GM19240 (cell line): Measurements from ENCODE around the gene ADD2.
"Not testable (repeated sequence)": the region's sequence is repeated elsewhere in the genome, so short reads cannot be mapped to it uniquely, and the experiment has no call there.

Source experiments
- DNase-seq: peaks from one replicate; pipeline ENCODE4 v3.0.0; 2011; ENCODE audit warnings: low spot score; ENCODE audit not compliant: insufficient read length

Gene ADD2

GRCh38 chr2:70643715-70644114 lies 124.3 kb downstream of the ADD2 start:
- DNase-seq: no peak

GRCh38 chr2:70641263-70641784 lies 126.7 kb downstream of the ADD2 start:
- no peak for DNase-seq

- no peak for DNase-seq
These were observed 128.1 kb downstream of the ADD2 start for GRCh38 chr2:70639841-70640436.

DNA sequence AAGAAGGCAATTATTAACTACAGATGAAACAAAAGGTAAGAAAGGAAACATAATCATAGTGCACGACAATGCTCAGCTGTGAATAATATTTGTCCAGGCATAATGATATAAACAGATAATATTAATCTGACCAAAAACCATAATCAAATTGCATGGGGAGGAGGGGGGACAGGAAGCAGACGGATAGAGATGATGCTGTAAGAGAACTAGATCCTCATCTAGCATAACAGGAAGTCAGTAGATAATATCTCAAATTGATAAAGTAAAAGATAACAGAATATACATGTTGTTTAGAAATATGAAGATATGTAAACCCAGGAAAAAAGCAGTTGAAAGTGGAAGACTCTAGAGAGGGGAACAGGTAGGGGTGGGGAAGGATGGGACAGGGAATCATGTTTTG lies 129.4 kb downstream of the ADD2 start:
- DNase-seq: no peak

- DNase-seq: no peak
These were observed 134.5 kb downstream of the ADD2 start for GRCh38 chr2:70633508-70633907.

DNA sequence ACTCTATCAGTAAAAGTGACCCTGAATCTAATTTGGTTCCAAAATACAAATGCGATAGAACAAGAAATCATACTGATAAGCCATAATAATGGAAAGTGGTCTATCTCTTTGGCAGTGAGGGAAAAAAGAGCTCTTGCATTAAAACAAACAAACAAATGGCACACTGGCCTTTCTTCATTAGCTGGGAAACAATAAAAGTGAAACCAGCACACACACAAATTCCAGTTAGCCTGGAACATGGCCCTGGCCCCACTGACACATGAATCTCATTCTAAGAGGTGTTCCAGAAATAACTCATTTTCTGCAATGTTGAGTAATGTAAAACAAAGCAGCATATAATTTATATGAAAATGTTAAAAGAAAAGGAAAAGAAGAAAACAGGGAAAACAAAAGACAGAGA lies 135.0 kb downstream of the ADD2 start:
- DNase-seq: no peak

DNA sequence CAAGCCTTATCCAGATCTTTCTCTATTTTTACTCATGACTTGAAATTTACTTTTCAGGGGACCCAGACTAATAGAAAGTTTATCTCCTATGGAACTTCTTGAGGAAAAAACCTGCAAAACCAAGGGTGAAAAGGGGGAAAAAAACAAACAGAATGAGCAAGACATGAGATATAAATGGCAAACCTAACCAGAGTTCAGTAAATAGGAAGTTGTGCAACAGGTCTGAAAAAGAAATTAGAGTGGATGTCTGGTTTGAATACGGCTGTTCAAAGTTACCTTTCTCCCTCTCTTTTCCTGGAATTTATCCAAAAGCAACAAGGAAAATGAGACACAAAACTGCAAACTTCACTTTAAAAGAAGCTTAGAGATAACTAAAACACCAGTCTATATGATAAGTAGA lies 135.6 kb downstream of the ADD2 start:
- DNase-seq: no peak

GRCh38 chr2:70630761-70631160 lies 137.2 kb downstream of the ADD2 start:
- no peak for DNase-seq

DNA sequence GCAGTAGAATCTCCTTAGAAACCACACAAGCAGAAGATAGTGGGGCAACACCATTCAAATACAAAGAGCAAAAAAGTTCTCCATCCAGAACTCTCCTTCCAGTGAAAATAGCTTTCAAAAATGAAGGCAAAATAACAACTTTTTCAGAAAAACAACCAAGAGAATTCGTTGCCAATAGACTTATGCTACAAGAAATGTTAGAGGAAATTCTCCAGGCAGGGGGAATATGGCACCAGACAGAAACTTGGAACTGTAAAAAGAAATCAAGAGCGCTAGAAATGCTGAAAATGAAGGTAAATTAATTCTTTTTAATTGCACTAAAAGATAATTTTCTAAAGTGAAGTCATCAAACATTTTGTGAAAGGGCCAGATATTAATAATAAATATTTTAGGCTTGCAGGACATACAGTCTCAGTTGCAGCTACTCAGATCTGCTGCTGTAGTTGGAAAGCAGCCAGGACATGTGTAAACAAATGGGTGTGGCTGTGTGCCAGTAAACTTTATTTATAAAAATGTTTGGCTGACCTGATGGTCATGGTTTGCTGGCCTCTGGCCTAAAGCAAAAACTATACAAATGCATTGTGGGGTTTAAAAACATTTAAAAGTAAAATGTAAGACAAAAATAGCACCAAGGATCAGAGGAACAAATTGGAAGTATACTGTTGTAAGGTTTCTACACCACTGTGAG lies 140.6 kb downstream of the ADD2 start:
- no peak for DNase-seq

DNA sequence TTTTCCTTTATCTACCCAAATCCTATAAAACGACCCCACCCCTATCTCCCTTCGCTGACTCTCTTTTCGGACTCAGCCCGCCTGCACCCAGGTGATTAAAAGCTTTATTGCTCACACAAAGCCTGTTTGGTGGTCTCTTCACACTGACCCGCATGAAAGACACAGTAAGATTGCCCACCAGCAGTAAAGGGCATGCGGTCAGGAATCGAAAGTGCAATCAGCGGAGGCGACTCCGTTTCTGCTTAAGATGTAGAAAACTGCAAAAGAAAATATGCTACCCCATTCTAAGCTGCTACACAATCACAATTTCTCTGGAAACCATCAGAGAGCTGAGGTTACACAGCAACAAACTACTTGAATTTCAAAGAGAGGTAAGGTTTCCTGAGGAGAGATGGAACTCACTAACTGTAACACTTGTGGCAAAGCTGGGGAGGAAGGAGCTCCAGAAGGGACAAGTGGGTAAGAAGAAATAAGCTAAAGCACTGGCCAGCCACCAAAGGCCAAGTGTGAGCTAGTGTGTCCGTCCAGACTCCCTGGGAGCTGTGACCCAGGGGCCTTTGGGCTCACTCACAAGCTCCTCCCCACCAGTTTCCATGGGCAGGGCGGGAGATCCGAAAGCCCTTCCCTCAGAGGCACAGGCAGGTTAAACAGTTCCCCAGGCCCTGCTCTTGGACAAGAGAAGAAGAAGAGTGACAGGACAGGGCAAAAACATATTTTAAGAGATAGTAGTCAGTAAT lies 141.6 kb downstream of the ADD2 start:
- DNase-seq: no peak

GRCh38 chr2:70621536-70621935 lies 146.5 kb downstream of the ADD2 start:
- not testable (repeated sequence) for DNase-seq

GRCh38 chr2:70620020-70620419 lies 148.0 kb downstream of the ADD2 start:
- no peak for DNase-seq

DNA sequence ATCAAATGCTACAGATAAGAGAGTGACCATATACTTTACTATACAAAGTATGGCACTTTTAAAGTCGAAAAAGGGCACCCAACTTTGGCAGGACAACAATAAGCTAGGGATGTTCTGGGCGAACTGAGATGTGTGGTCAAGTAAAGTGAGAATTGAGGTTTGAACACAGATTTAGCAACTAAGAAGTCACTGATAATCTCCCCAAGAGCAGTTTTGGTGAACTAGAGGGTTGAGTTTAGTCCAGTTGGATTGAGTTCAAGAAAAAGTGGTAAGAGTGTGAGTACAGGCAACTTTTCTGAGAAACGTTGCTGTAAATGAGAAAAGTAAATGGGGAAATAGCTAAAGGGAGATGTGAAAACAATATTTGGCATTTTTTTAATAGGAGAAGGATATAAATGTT lies 148.8 kb downstream of the ADD2 start:
- no peak for DNase-seq

- no peak for DNase-seq
These were observed 151.8 kb downstream of the ADD2 start for GRCh38 chr2:70616168-70616694.

DNA sequence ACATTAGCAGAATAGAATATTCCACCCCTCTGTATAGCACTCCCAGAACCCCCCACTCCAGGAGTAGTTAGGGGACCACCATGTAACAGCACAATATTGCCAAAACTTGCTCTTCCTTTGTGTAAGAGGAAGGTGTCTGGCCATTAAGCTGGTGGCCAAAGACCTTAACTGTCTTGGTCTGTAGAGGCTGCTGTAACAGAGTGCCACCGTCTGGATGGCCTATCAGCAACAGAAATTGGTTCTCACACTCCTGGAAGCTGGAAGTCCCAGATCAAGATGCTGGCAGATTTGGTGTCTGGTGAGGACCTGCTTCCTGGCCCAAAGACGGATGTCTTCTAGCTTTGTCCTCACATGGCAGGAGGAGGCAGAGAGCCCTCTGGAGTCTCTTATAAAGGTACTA lies 152.8 kb downstream of the ADD2 start:
- DNase-seq: no peak

DNA sequence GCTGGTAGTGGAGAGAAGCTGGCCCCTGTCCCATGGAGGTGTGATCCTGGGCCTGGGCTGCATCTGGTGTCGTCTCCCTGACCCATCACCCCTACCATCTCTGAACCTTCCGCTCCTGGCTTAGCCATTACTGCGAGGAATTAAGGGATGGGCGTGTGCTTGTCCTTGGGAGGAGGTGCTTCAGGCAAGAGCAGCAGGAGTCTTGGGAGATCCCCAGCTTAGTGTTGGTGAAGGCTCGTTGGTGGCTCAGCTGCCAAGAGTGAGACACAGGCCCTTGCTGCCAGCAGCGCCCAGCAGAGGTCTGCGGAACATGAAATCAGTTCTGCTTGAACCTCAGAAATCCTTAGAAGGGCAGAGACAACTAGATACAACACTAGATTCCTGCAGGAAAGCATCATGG lies 154.5 kb downstream of the ADD2 start:
- DNase-seq: no peak

DNA sequence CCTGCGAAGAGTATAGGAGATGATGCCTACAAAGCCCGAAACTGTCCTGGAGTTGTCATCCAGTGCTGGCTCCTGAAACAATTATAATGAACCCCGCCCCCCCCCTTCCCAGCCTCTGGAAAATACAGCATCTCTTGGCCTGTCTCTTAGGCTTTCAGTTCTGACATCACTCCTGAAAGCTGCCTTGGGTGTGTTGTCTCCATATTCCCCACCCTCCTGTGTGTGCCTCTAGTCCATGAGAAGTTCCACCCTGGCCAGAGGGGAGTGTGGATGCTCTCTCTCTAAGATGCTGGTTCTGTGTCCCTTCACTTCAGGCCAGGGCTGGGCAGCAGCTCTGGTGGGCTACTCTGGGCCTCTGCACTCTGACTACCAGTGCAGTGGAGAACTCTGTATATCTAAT lies 155.4 kb downstream of the ADD2 start:
- no peak for DNase-seq

- no peak for DNase-seq
These were observed 159.6 kb downstream of the ADD2 start for GRCh38 chr2:70608373-70608772.

DNA sequence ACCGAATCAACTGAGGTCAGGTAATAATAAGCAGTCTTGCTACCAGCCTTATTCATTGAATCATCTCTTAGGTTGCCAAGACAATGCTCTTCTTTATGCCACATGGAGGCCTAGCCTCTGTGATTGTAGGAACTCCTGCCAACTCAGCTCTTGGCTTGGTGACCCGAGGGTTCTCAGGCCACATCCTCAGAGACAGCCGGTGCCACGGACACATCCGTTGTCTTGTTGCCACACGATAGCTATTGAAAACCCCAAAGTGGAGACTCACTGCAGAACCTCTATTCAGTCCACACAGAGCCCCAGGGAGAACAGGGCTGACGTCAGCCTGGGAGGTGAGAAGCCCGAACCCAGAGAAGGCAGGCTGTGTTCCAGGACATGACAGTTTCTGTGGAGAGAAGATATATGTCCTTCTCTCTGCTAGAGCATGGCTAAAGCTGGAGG lies 160.9 kb downstream of the ADD2 start:
- DNase-seq: no peak
